HepG2 (cell line): Measurements from ENCODE around the gene GABRG3. TPM values are rescaled to one million over a fixed set of nuclear protein-coding genes. Genes with fewer than 3 reads are reported as not detected.

Source experiments
- ATAC-seq: fragments of 200-7000 bp; cut with Tn5 transposase; 3 replicates; pipeline ENCODE4 v1.9.1; 2020; ENCODE audit warnings: mild to moderate bottlenecking, moderate library complexity
- BruUV-seq: library from RNA; stranded (reverse); fragments of 400-500 nt; replicated peaks from 2 replicates; lab custom pipeline; 2021; lab: Mats Ljungman, UMichigan
- CTCF ChIA-PET: fragments of 300-600 bp; formaldehyde crosslinking; extraction: SDS; loops from one replicate; lab custom pipeline; 2021; ENCODE audit warnings: low total read pairs, inconsistent platforms, low intra/inter-chr PET ratio; lab: Yijun Ruan, JAX
- POLR2A ChIA-PET: fragments of 350-600 bp; sonication (Branson Sonifier 250); formaldehyde crosslinking; loops from one replicate; lab custom pipeline; 2020; ENCODE audit warnings: antibody characterized with exemption, inconsistent platforms; lab: Yijun Ruan, JAX
- DNase-seq: peaks from one replicate; pipeline ENCODE4 v3.0.0-alpha.2; 2015; ENCODE audit warnings: low spot score
- FAIRE-seq: peaks from 3 replicates; lab custom pipeline; 2011; peaks lifted over from hg19 to GRCh38; lab: Jason Lieb, UNC
- H2AFZ ChIP-seq: one replicate; pipeline ENCODE4 v1.6.1; 2011; ENCODE audit warnings: low read length, inconsistent platforms
- H3K27ac ChIP-seq: fragments of 300-600 bp; 3 replicates; pipeline ENCODE4 v1.8.0; 2011; ENCODE audit warnings: mixed run types, mild to moderate bottlenecking, mixed read lengths, low read length, inconsistent platforms; ENCODE audit not compliant: insufficient read depth; ENCODE audit errors: extremely low read length
- H3K27me3 ChIP-seq, 2 experiments: fragments of 200-600 bp in 1 of 2; 2 replicates in 1 of 2; 3 replicates in 1 of 2; pipeline versions ENCODE4 v1.6.0 to v1.8.0; 2011; ENCODE audit warnings: low read length in 2 of 2, mild to moderate bottlenecking in 2 of 2, moderate library complexity in 2 of 2, inconsistent platforms in 1 of 2; ENCODE audit not compliant: insufficient read depth in 2 of 2, control insufficient read depth in 1 of 2
- H3K36me3 ChIP-seq, 2 experiments: fragments of 200-600 bp in 1 of 2; replicated peaks in 1 of 2; 2 replicates in 1 of 2; 3 replicates in 1 of 2; pipeline versions ENCODE4 v1.5.1 to v1.8.0; 2011; ENCODE audit warnings: low read length in 2 of 2, inconsistent platforms in 1 of 2; ENCODE audit not compliant: insufficient read depth in 2 of 2, control insufficient read depth in 1 of 2
- H3K4me1 ChIP-seq: 2 replicates; pipeline ENCODE4 v1.5.1; 2012; ENCODE audit warnings: low read length, inconsistent platforms; ENCODE audit not compliant: insufficient read depth
- H3K4me2 ChIP-seq: 2 replicates; pipeline ENCODE4 v1.6.0; 2011; ENCODE audit warnings: low read depth, low read length, inconsistent platforms
- H3K4me3 ChIP-seq, 3 experiments: fragments of 200-600 bp in 1 of 3; sonication (generic), shearing (Covaris generic) in 1 of 3; replicated peaks in 1 of 3; 2 replicates each; pipeline ENCODE4 v1.5.1; 2011 to 2016; ENCODE audit warnings: low read length in 3 of 3, inconsistent platforms in 2 of 3, low read depth in 2 of 3, mild to moderate bottlenecking in 2 of 3, control low read depth in 1 of 3, mixed read lengths in 1 of 3; ENCODE audit not compliant: insufficient read depth in 1 of 3
- H3K79me2 ChIP-seq: one replicate; pipeline ENCODE4 v1.6.1; 2011; ENCODE audit warnings: low read length, inconsistent platforms; ENCODE audit not compliant: insufficient read depth
- H3K9ac ChIP-seq: 2 replicates; pipeline ENCODE4 v1.6.0; 2011; ENCODE audit warnings: mild to moderate bottlenecking, low read depth, low read length, inconsistent platforms; ENCODE audit not compliant: insufficient read depth
- H3K9me3 ChIP-seq: 2 replicates; pipeline ENCODE4 v1.5.1; 2012; ENCODE audit warnings: mild to moderate bottlenecking, low read length
- H4K20me1 ChIP-seq: 2 replicates; pipeline ENCODE4 v1.6.0; 2011; ENCODE audit warnings: inconsistent platforms, mild to moderate bottlenecking, low read length, moderate library complexity; ENCODE audit not compliant: insufficient read depth
- CREB1 ChIP-seq, 2 experiments: fragments of 450-650 bp in 1 of 2; IDR thresholded peaks; 2 replicates each; pipeline ENCODE4 v1.6.1; 2016 to 2017; ENCODE audit warnings: control low read depth in 1 of 2, mild to moderate bottlenecking in 1 of 2, missing compliant biosample characterization in 1 of 2, missing genetic modification characterization in 1 of 2
- MAZ ChIP-seq, 2 experiments: sonication (generic) in 1 of 2; formaldehyde crosslinking in 1 of 2; IDR thresholded peaks; 2 replicates each; pipeline versions ENCODE4 v1.5.0 to v1.6.1; 2012 to 2020; ENCODE audit warnings: low read depth in 2 of 2, mild to moderate bottlenecking in 2 of 2, borderline replicate concordance in 1 of 2, improper control_type of control experiment in 1 of 2, low read length in 1 of 2, missing genetic modification reagents in 1 of 2, moderate library complexity in 1 of 2
- NCOA1 ChIP-seq: sonication (generic); formaldehyde crosslinking; IDR thresholded peaks from 2 replicates; pipeline ENCODE4 v1.9.0; 2021; ENCODE audit warnings: missing genetic modification reagents
- SALL2 ChIP-seq: sonication (generic); formaldehyde crosslinking; IDR thresholded peaks from 2 replicates; pipeline ENCODE4 v1.8.1; 2023; ENCODE audit warnings: mild to moderate bottlenecking, missing genetic modification reagents, inconsistent platforms
- ZIK1 ChIP-seq: sonication (generic); formaldehyde crosslinking; IDR thresholded peaks from 2 replicates; pipeline ENCODE4 v1.5.0; 2020; ENCODE audit warnings: mild to moderate bottlenecking, low read depth, missing genetic modification reagents, borderline replicate concordance
- ZNF451 ChIP-seq: sonication (generic); formaldehyde crosslinking; IDR thresholded peaks from 2 replicates; pipeline ENCODE4 v1.5.0; 2020; ENCODE audit warnings: mild to moderate bottlenecking, missing genetic modification reagents
- ZNF496 ChIP-seq: sonication (generic); formaldehyde crosslinking; IDR thresholded peaks from 2 replicates; pipeline ENCODE4 v1.8.1; 2023; ENCODE audit warnings: mild to moderate bottlenecking, moderate library complexity, missing genetic modification reagents; ENCODE audit not compliant: insufficient replicate concordance
- ZNF501 ChIP-seq: sonication (generic); formaldehyde crosslinking; IDR thresholded peaks from 2 replicates; pipeline ENCODE4 v1.5.1; 2020; ENCODE audit warnings: mild to moderate bottlenecking, moderate library complexity, missing genetic modification reagents
- ZNF543 ChIP-seq: sonication (generic); formaldehyde crosslinking; IDR thresholded peaks from 2 replicates; pipeline ENCODE4 v1.4.0; 2020; ENCODE audit warnings: mild to moderate bottlenecking, missing genetic modification reagents
- ZNF644 ChIP-seq: IDR thresholded peaks from 2 replicates; pipeline ENCODE4 v1.6.1; 2016; ENCODE audit warnings: low read depth
- WGBS: methylation state at CpG from one replicate; pipeline ENCODE4 v1.1.6; 2017; ENCODE audit warnings: low lambda C conversion rate; 5-methylcytosine and 5-hydroxymethylcytosine counted together
- in situ Hi-C: cut with HindIII; loops from 2 replicates; pipeline ENCODE4 v1.10.0; 2017; ENCODE audit warnings: low pct_unique_long_range_greater_than_20kb; ENCODE audit not compliant: extremely low pct_ligation_motif_present
- intact Hi-C: fragments of 100-400 bp; cut with micrococcal nuclease; formaldehyde crosslinking; loops from one replicate; pipeline ENCODE4 v1.10.0; 2022; ENCODE audit not compliant: unreplicated experiment
- polyA plus RNA-seq, 8 experiments: library from polyadenylated mRNA; depleted of rRNA in 3 of 8; stranded (reverse) in 7 of 8; unstranded in 1 of 8; fragments of >200 nt; fragmentation: Illumina TruSeq in 4 of 8; extraction: Trizol in 4 of 8; gene quantifications; 2 replicates each; pipeline versions ENCODE4 v1.2.1 to v1.2.3, GENCODE V29; 2011 to 2016; ENCODE audit warnings: low read depth in 4 of 8, missing spikeins in 1 of 8, mixed read lengths in 1 of 8; ENCODE audit not compliant: insufficient read depth in 1 of 8
- total RNA-seq, 5 experiments: library from RNA; depleted of rRNA; stranded (reverse); fragments of >200 nt; fragmentation: Illumina TruSeq; extraction: Trizol; gene quantifications; 2 replicates each; pipeline ENCODE4 v1.2.3, GENCODE V29; 2016; ENCODE audit warnings: low read depth in 1 of 5
- TF ChIP-seq, protein P1 (sequence below): IDR thresholded peaks from 2 replicates; pipeline ENCODE4 v1.6.1; 2012; ENCODE audit warnings: inconsistent platforms
- TF ChIP-seq, protein P2 (sequence below): IDR thresholded peaks from 2 replicates; pipeline ENCODE4 v1.6.1; 2016; ENCODE audit warnings: control low read depth
- TF ChIP-seq, protein P3 (sequence below): sonication (generic); formaldehyde crosslinking; IDR thresholded peaks from 2 replicates; pipeline ENCODE4 v1.5.0; 2020; ENCODE audit warnings: missing genetic modification reagents
- TF ChIP-seq, protein P4 (sequence below): sonication (generic); formaldehyde crosslinking; IDR thresholded peaks from 2 replicates; pipeline ENCODE4 v1.4.0; 2020; ENCODE audit warnings: mild to moderate bottlenecking, missing genetic modification reagents

The GABRG3 gene
- total and polyA plus RNA-seq, 2 of the 13 experiments (the other 11 are each of a cell fraction or from before 2014, with no cell fraction given), result not detected

DNA sequence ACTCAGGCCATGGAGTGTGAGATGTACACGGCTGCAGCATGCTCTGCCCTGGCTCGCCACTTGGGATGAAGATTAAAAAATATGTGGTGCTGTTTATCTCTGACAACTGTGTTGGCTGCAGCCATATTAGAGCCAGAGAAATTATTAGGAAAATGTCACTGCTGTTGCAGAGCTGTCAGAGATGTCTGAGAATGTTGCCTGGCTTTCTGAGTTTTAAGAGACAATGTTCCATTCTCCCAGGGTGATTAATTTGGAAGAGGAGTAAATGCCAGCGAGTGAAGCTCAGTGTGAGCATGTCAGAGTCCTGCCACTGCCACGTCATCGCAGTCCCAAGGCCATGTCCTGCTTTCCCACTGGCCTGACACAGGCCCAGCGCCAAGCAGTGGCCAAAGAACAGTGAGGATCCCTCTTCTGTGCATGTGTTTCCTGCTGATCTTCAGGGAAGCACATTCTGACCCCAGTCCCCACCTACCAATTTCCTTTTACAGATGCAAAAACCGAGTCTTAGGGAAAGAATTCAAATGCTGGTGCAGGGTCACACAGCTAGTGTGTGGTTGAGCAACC, 370.9 kb downstream of the GABRG3 start:
- no peak overlapping the region for H3K4me2 ChIP-seq
- intact Hi-C loops, result no loop called here
- no peaks in the 10 kb centered on the region for H3K27me3 ChIP-seq
- no peaks in the 10 kb centered on the region for H3K4me1 ChIP-seq
- 0% methylated on average over 1 of the region's 7 CpGs for WGBS
- ATAC-seq (peak; percentile 59), DNase-seq (no peak), FAIRE-seq (no peak)
- no peaks in the 10 kb centered on the region for H3K36me3 ChIP-seq
- CTCF ChIA-PET, result no interaction called here
- H3K79me2 ChIP-seq, result no peaks in the 10 kb centered on the region
- no peaks in the 10 kb centered on the region for H4K20me1 ChIP-seq
- in situ Hi-C loops, result no loop called here
- POLR2A ChIA-PET, result no interaction called here
- H3K9me3 ChIP-seq, result no peaks in the 10 kb centered on the region
- TF ChIP-seq ZNF644 (0 out of 2 replicates have a peak, but pooled peaks have one; percentile 22), ZNF501 (CRISPR knock-in tag) (no peak), ZIK1 (CRISPR knock-in tag) (no peak), CREB1 (IDR thresholded peaks at IDR 0.05) (peak; percentile 63), CREB1 (CRISPR knock-in tag; IDR thresholded peaks at IDR 0.05) (no peak), ZNF543 (CRISPR knock-in tag) (no peak)
- TF ChIP-seq, protein P1, sequence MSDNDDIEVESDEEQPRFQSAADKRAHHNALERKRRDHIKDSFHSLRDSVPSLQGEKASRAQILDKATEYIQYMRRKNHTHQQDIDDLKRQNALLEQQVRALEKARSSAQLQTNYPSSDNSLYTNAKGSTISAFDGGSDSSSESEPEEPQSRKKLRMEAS, result no peak
- H3K27ac ChIP-seq, result no peak overlapping the region
- H3K4me3 ChIP-seq, result no peak overlapping the region
- no TSS peak for BruUV-seq
- H2AFZ ChIP-seq, result no peak overlapping the region
- no peak overlapping the region for H3K9ac ChIP-seq

DNA sequence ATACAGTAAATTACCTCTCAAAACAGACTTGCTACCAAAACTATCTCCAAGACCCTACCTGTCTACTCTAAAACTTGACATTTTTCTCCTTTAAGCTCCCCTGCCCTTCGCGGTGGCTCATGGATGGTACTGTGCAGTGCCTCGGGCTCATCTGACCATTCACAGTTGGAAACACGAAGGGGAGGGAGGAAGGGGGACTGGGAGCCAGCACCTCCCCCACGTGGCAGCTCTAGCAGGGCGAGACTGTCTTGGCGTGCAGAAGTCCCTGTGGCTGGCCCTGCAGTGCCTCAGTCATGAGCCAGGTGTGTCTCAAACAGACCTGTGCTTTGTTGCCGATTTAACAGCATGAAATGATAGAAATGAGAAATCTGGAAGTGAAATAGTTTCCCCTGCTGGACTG, 372.0 kb downstream of the GABRG3 start:
- CTCF ChIA-PET, result no interaction called here
- TF ChIP-seq, protein P2, sequence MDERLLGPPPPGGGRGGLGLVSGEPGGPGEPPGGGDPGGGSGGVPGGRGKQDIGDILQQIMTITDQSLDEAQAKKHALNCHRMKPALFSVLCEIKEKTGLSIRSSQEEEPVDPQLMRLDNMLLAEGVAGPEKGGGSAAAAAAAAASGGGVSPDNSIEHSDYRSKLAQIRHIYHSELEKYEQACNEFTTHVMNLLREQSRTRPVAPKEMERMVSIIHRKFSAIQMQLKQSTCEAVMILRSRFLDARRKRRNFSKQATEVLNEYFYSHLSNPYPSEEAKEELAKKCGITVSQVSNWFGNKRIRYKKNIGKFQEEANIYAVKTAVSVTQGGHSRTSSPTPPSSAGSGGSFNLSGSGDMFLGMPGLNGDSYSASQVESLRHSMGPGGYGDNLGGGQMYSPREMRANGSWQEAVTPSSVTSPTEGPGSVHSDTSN (CRISPR knock-in tag), result no peak
- TF ChIP-seq ZNF451 (CRISPR knock-in tag) (no peak), ZNF496 (CRISPR knock-in tag) (no peak), SALL2 (CRISPR knock-in tag) (no peak), MAZ (IDR thresholded peaks at IDR 0.05; ENCODE audit: borderline replicate concordance, low read depth, low read length) (no peak), MAZ (CRISPR knock-in tag; IDR thresholded peaks at IDR 0.05; ENCODE audit: low read depth) (no peak), NCOA1 (CRISPR knock-in tag) (no peak)
- TF ChIP-seq, protein P3, sequence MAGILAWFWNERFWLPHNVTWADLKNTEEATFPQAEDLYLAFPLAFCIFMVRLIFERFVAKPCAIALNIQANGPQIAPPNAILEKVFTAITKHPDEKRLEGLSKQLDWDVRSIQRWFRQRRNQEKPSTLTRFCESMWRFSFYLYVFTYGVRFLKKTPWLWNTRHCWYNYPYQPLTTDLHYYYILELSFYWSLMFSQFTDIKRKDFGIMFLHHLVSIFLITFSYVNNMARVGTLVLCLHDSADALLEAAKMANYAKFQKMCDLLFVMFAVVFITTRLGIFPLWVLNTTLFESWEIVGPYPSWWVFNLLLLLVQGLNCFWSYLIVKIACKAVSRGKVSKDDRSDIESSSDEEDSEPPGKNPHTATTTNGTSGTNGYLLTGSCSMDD (CRISPR knock-in tag), result no peak
- TF ChIP-seq, protein P4, sequence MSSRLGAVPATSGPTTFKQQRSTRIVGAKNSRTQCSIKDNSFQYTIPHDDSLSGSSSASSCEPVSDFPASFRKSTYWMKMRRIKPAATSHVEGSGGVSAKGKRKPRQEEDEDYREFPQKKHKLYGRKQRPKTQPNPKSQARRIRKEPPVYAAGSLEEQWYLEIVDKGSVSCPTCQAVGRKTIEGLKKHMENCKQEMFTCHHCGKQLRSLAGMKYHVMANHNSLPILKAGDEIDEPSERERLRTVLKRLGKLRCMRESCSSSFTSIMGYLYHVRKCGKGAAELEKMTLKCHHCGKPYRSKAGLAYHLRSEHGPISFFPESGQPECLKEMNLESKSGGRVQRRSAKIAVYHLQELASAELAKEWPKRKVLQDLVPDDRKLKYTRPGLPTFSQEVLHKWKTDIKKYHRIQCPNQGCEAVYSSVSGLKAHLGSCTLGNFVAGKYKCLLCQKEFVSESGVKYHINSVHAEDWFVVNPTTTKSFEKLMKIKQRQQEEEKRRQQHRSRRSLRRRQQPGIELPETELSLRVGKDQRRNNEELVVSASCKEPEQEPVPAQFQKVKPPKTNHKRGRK (CRISPR knock-in tag), result no peak

More for the DNA sequence above, 372.0 kb downstream of the GABRG3 start:
- in situ Hi-C loops (no loop called here), intact Hi-C loops (no loop called here)
- no peaks in the 10 kb centered on the region for H3K79me2 ChIP-seq
- POLR2A ChIA-PET, result no interaction called here
- no peak for FAIRE-seq
- H3K27ac ChIP-seq, result no peak overlapping the region
- H3K9me3 ChIP-seq, result no peaks in the 10 kb centered on the region
- WGBS, result 27% methylated on average over 8 of the region's 8 CpGs
- H3K36me3 ChIP-seq, result no peaks in the 10 kb centered on the region
- no peaks in the 10 kb centered on the region for H3K4me1 ChIP-seq
- no TSS peak for BruUV-seq
- H3K4me3 ChIP-seq, result no peak overlapping the region
- no peak overlapping the region for H3K9ac ChIP-seq
- no peaks in the 10 kb centered on the region for H4K20me1 ChIP-seq
- no peak for DNase-seq
- no peak overlapping the region for H3K4me2 ChIP-seq
- no peaks in the 10 kb centered on the region for H3K27me3 ChIP-seq
- ATAC-seq, result no peak
- no peak overlapping the region for H2AFZ ChIP-seq
